ENCODE results near the gene TBC1D32. TPM values are rescaled to one million over a fixed set of nuclear protein-coding genes. Genes with fewer than 3 reads are reported as not detected.
"Not testable (repeated sequence)": the region's sequence is repeated elsewhere in the genome, so short reads cannot be mapped to it uniquely, and the experiment has no call there.

The TBC1D32 gene
- total RNA-seq, 8 experiments from 2014 or later, result 10.1 to 21.6 (median 14.7) TPM

DNA sequence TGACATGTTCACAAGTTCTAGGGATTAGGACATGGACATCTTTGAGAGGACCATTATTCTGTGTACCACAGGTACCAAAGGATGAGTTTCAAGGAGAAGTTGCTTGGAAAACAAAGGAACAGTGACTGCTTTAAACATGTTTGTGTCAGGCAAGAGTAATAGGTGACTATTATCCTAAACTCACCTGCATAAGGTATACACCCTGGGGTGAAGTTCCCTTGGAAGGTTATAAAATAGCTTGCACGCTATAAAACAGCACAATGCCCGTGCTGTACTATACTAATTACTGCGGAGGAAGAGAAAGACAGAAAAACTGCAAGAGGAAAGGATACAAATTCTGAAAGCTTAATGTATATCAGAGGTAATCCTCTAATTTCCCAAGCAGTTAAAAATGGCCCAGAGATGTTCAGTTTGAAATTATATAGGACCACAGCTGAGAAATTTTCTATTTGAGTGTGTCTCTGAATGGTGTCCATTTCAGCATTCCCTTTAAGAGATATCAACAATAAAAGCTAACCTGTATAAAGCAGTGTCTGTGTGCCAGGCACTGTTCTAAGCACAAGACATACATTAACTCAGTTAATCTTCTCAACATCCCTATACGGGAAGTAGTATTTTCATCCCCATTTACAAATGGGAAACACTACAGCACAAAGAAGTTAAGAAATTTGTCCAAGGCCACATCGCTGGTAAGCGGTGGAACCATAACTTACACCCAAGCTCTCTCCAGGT lies 19.7 kb downstream of the TBC1D32 start:
- Histone ChIP-seq H3K27ac (no peak overlapping the region), H3K4me3 (no peak overlapping the region), H3K4me1 (replicated peaks in 1 of 2) (no peaks in the 10 kb centered on the region)
- ATAC-seq (replicated peaks in 6 of 8), result no peak
- WGBS, 10 experiments, result 85 to 100% (median 94%) methylated on average over 3 to 6 of the region's 6 CpGs; no CpG with 5 or more reads in 1 of the 10 experiments
- in situ Hi-C loops (cut with MboI; ENCODE audit: low pct_unique_long_range_greater_than_20kb in 2 of 9, low sequenced_read_pairs in 9 of 9, unreplicated experiment in 9 of 9), result loop anchor here in 1 of 9 experiments (25.0 kb wide), 1 partner anchor 252 kb away; no protein-coding TSS in a partner anchor

- in situ Hi-C loops (cut with MboI; ENCODE audit: low pct_unique_long_range_greater_than_20kb in 2 of 9, low sequenced_read_pairs in 9 of 9, unreplicated experiment in 9 of 9), result loop anchor here in 1 of 9 experiments (25.0 kb wide), 1 partner anchor 250 kb away; no protein-coding TSS in a partner anchor
- not testable (repeated sequence) for H3K4me3 ChIP-seq; ATAC-seq (replicated peaks in 6 of 8); H3K27ac ChIP-seq; H3K4me1 ChIP-seq (replicated peaks in 1 of 2)
- WGBS, 10 experiments, result 92 to 100% (median 100%) methylated on average over 1 to 5 of the region's 5 CpGs
These were observed 22.5 kb downstream of the TBC1D32 start for GRCh38 chr6:121311814-121312213.

DNA sequence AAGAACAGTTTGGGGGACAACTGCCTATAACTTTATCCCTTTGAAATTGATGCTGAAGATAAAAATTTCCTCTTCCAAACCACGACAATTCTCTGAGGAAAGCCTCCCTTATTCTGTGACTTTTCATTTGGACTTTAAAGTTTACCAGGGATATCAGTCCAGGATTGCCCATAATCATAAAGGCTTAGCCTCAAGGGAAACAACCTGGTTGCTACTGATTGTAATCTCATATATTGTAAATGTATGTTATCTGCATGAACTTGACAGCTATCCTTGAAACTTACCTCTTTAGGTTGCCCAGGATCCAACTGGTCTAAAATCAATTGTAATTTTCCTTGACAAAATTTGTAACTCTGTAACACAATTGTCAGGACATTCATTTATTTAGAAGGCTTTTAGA lies 23.8 kb downstream of the TBC1D32 start:
- no peaks in the 10 kb centered on the region for H3K4me1 ChIP-seq (replicated peaks in 1 of 2)
- no peak for ATAC-seq (replicated peaks in 6 of 8)
- H3K4me3 ChIP-seq, result no peak overlapping the region
- no peak overlapping the region for H3K27ac ChIP-seq
- WGBS, 10 experiments, result 75 to 100% (median 97%) methylated on average over 1 of the region's 1 CpG; no CpG with 5 or more reads in 2 of the 10 experiments
- in situ Hi-C loops (cut with MboI; ENCODE audit: low pct_unique_long_range_greater_than_20kb in 2 of 9, low sequenced_read_pairs in 9 of 9, unreplicated experiment in 9 of 9), result loop anchor here in 1 of 9 experiments (25.0 kb wide), 1 partner anchor 248 kb away; no protein-coding TSS in a partner anchor

GRCh38 chr6:121309768-121310469 lies 24.4 kb downstream of the TBC1D32 start:
- no peak overlapping the region for H3K27ac ChIP-seq
- WGBS, 10 experiments, result 29 to 100% (median 84%) methylated on average over 2 to 4 of the region's 4 CpGs
- H3K4me1 ChIP-seq (replicated peaks in 1 of 2), result no peaks in the 10 kb centered on the region
- H3K4me3 ChIP-seq, result no peak overlapping the region
- ATAC-seq (replicated peaks in 6 of 8), result peak in 2 of 8 experiments; percentile 41 to 51
- in situ Hi-C loops (cut with MboI; ENCODE audit: low pct_unique_long_range_greater_than_20kb in 2 of 9, low sequenced_read_pairs in 9 of 9, unreplicated experiment in 9 of 9), result loop anchor here in 1 of 9 experiments (25.0 kb wide), 1 partner anchor 248 kb away; no protein-coding TSS in a partner anchor

- in situ Hi-C loops (cut with MboI; ENCODE audit: low pct_unique_long_range_greater_than_20kb in 2 of 9, low sequenced_read_pairs in 9 of 9, unreplicated experiment in 9 of 9), result loop anchor here in 1 of 9 experiments (25.0 kb wide), 1 partner anchor 244 kb away; no protein-coding TSS in a partner anchor
- ATAC-seq (replicated peaks in 6 of 8), result peak; percentile 29 to 69 (median 46)
- Histone ChIP-seq H3K4me1 (replicated peaks in 1 of 2) (no peaks in the 10 kb centered on the region), H3K4me3 (no peak overlapping the region), H3K27ac (no peak overlapping the region)
- WGBS, 10 experiments, result 23 to 82% (median 57%) methylated on average over 4 to 7 of the region's 7 CpGs
These were observed 28.2 kb downstream of the TBC1D32 start for GRCh38 chr6:121305957-121306607.

DNA sequence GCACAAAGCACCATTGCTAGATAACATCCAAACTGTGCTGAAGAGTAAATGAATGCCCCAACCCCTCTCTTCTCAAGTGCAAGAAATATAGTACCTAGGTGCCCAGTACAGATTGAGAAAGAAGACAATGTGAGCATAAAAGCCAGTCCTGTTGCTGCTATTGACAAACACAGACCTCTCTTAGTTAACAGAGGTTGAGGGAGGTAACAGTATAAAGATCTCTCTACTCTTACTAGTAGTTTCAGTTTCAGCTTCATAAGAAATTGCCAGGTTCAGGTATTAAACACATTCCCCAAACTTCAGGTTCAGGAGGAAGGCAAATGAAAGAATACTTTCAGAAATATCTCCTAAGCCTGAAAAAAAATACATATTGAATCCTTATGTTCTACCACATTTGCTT lies 31.4 kb downstream of the TBC1D32 start:
- no peak overlapping the region for H3K27ac ChIP-seq
- no peak overlapping the region for H3K4me3 ChIP-seq
- H3K4me1 ChIP-seq (replicated peaks in 1 of 2), result no peaks in the 10 kb centered on the region
- ATAC-seq (replicated peaks in 6 of 8), result no peak
- in situ Hi-C loops (cut with MboI; ENCODE audit: low pct_unique_long_range_greater_than_20kb in 2 of 9, low sequenced_read_pairs in 9 of 9, unreplicated experiment in 9 of 9), result loop anchor here in 1 of 9 experiments (25.0 kb wide), 1 partner anchor 241 kb away; no protein-coding TSS in a partner anchor

GRCh38 chr6:121301156-121301555 lies 33.1 kb downstream of the TBC1D32 start:
- not testable (repeated sequence) for H3K27ac ChIP-seq; H3K4me1 ChIP-seq (replicated peaks in 1 of 2); H3K4me3 ChIP-seq; ATAC-seq (replicated peaks in 6 of 8)
- in situ Hi-C loops (cut with MboI; ENCODE audit: low pct_unique_long_range_greater_than_20kb in 2 of 9, low sequenced_read_pairs in 9 of 9, unreplicated experiment in 9 of 9), result loop anchor here in 1 of 9 experiments (25.0 kb wide), 1 partner anchor 239 kb away; no protein-coding TSS in a partner anchor
- 80 to 100% (median 100%) methylated on average over 1 of the region's 3 CpGs; no CpG with 5 or more reads in 6 of the 10 experiments for WGBS, 10 experiments

DNA sequence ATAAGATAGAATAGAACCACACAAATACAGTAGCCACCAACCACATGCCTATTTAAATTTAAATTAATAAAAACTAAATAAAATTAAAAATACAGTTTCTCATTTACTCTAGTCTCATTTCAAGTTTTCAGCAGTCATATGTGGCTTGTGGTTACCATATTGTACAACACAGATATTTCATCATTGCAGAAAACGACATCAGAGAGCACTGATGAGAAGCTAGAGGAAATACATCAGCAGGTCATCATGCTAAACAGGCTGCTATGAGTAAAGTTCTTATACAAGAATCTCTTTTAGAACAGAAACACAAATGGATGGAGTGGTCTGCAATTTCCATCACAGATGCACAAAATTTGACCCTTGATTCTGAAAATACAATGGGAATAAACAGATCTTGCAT lies 36.6 kb downstream of the TBC1D32 start:
- Histone ChIP-seq H3K4me1 (replicated peaks in 1 of 2) (no peaks in the 10 kb centered on the region), H3K27ac (no peak overlapping the region), H3K4me3 (no peak overlapping the region)
- in situ Hi-C loops (cut with MboI; ENCODE audit: low pct_unique_long_range_greater_than_20kb in 2 of 9, low sequenced_read_pairs in 9 of 9, unreplicated experiment in 9 of 9), result no loop called here
- WGBS, 10 experiments, result 17 to 100% (median 82%) methylated on average over 1 of the region's 1 CpG; no CpG with 5 or more reads in 2 of the 10 experiments
- ATAC-seq (replicated peaks in 6 of 8), result no peak

DNA sequence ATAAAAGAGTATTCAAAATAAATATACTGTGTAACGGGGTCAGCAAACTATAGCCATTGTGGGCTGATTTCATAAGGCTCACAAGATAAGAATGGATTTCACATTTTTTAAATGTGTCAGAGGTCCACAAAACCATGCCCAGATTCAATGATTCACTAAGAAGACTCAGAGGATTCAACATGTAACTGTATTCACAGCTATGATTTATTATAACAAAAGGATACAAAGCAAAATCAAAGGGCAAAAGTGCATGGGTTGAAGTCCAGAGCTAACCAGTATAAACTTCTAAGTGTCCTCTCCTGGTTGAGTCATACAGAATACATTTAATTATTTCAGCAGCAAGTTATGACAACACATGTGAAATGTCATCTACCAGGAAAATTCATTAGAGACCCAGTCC lies 49.2 kb downstream of the TBC1D32 start:
- ATAC-seq (replicated peaks in 6 of 8), result peak in 6 of 8 experiments; percentile 43 to 89 (median 84)
- Histone ChIP-seq H3K4me1 (replicated peaks in 1 of 2) (no peaks in the 10 kb centered on the region), H3K4me3 (no peak overlapping the region), H3K27ac (no peak overlapping the region)
- in situ Hi-C loops (cut with MboI; ENCODE audit: low pct_unique_long_range_greater_than_20kb in 2 of 9, low sequenced_read_pairs in 9 of 9, unreplicated experiment in 9 of 9), result no loop called here
- 50 to 100% (median 85%) methylated on average over 1 of the region's 1 CpG for WGBS, 10 experiments

DNA sequence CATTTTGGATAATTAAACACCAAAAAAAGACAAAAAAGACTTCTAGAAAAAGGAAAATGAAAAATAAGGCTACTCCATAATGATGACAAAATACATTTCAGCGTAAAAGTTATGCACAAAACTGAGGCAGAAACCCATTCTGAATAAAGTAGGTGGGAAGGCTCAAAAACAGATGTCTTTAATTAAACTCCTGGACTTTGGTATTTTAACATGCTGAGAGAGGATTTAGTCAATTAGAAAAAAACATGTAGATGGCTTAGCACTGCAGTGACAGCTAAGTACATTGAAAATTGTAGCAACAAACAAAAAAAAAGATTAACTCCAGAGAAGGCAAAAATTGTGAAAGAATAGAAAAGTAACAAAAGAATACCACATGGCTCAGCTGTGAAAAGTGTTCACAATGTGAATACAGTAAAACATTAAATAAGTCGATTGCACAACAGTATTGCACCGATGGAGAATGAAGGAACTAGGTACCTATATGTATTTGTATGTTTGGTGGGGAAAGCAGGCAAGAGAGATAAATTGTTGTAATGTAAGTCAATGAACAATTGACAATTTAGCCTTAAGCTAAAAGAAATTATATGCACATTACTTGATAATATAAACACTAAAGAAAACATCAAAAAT lies 59.5 kb downstream of the TBC1D32 start:
- in situ Hi-C loops (cut with MboI; ENCODE audit: low pct_unique_long_range_greater_than_20kb in 2 of 9, low sequenced_read_pairs in 9 of 9, unreplicated experiment in 9 of 9), result no loop called here
- peak in 3 of 8 experiments; percentile 60 to 87 (median 85) for ATAC-seq (replicated peaks in 6 of 8)
- Histone ChIP-seq H3K27ac (no peak overlapping the region), H3K4me1 (replicated peaks in 1 of 2) (no peaks in the 10 kb centered on the region), H3K4me3 (no peak overlapping the region)
- 29 to 97% (median 87%) methylated on average over 3 of the region's 3 CpGs for WGBS, 10 experiments

DNA sequence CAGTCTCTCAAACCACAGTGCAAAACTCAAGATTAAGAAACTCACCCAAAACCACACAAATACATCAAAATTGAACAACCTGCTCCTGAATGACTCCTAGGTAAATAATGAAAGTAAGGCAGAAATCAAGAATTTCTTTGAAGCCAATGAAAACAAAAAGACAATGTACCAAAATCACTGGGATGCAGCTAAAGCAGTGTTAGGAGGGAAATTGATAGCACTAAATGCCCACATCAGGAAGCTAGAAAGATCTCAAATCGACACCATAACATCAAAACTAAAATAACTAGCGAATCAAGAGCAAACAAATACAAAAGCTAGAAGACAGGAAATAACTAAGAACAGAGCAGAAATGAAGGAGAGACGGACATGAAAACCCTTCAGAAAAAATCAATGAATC lies 70.5 kb downstream of the TBC1D32 start:
- Histone ChIP-seq H3K4me3 (no peak overlapping the region), H3K4me1 (replicated peaks in 1 of 2) (no peaks in the 10 kb centered on the region), H3K27ac (no peak overlapping the region)
- in situ Hi-C loops (cut with MboI; ENCODE audit: low pct_unique_long_range_greater_than_20kb in 2 of 9, low sequenced_read_pairs in 9 of 9, unreplicated experiment in 9 of 9), result no loop called here
- WGBS, 10 experiments, result 42 to 100% (median 88%) methylated on average over 1 to 3 of the region's 3 CpGs
- no peak for ATAC-seq (replicated peaks in 6 of 8)

GRCh38 chr6:121260651-121261102 lies 73.6 kb downstream of the TBC1D32 start:
- no peak overlapping the region for H3K4me3 ChIP-seq
- H3K4me1 ChIP-seq (replicated peaks in 1 of 2), result no peaks in the 10 kb centered on the region
- peak in 3 of 8 experiments; percentile 25 to 99 (median 95) for ATAC-seq (replicated peaks in 6 of 8)
- no peak overlapping the region for H3K27ac ChIP-seq
- in situ Hi-C loops (cut with MboI; ENCODE audit: low pct_unique_long_range_greater_than_20kb in 2 of 9, low sequenced_read_pairs in 9 of 9, unreplicated experiment in 9 of 9), result no loop called here
- 88 to 100% (median 95%) methylated on average over 1 to 3 of the region's 9 CpGs; no CpG with 5 or more reads in 6 of the 10 experiments for WGBS, 10 experiments
